A673 (cell line): ENCODE data around the gene TP53INP2. TPM values are rescaled to one million over a fixed set of nuclear protein-coding genes. Genes with fewer than 3 reads are reported as not detected.

Experiments
- BruUV-seq: library from RNA; stranded (reverse); fragments of 400-500 nt; replicated peaks from 2 replicates; lab custom pipeline; 2021; lab: Mats Ljungman, UMichigan
- CTCF ChIA-PET: fragments of 300-600 bp; sonication (Branson Sonifier 250); formaldehyde crosslinking; loops from one replicate; lab custom pipeline; 2022; ENCODE audit warnings: antibody characterized with exemption; lab: Charles Lee
- POLR2A ChIA-PET: fragments of 300-600 bp; sonication (Branson Sonifier 250); formaldehyde crosslinking; loops from one replicate; lab custom pipeline; 2022; ENCODE audit warnings: antibody characterized with exemption; ENCODE audit not compliant: low non-redundant PET; lab: Charles Lee
- DNase-seq: peaks from one replicate; pipeline ENCODE4 v3.0.0-alpha.2; 2015; ENCODE audit warnings: low spot score
- H3K27ac ChIP-seq: fragments of 200-600 bp; sonication (generic); 2 replicates; pipeline ENCODE4 v1.5.1; 2016; ENCODE audit warnings: mixed run types, low read depth, mild to moderate bottlenecking, mixed read lengths, antibody characterized with exemption, low read length; ENCODE audit not compliant: poor library complexity, severe bottlenecking
- H3K27me3 ChIP-seq: fragments of 200-600 bp; sonication (generic); replicated peaks from 2 replicates; pipeline ENCODE4 v1.6.1; 2017; ENCODE audit warnings: mixed run types, low read depth, mild to moderate bottlenecking, mixed read lengths, antibody characterized with exemption, low read length; ENCODE audit not compliant: insufficient read depth, poor library complexity
- H3K36me3 ChIP-seq: fragments of 200-600 bp; sonication (generic); 2 replicates; pipeline ENCODE4 v1.6.1; 2016; ENCODE audit warnings: mixed run types, mild to moderate bottlenecking, mixed read lengths, antibody characterized with exemption, low read length; ENCODE audit not compliant: insufficient read depth, poor library complexity, severe bottlenecking
- H3K4me1 ChIP-seq: fragments of 200-600 bp; sonication (generic); 2 replicates; pipeline ENCODE4 v1.6.1; 2017; ENCODE audit warnings: mixed run types, mild to moderate bottlenecking, mixed read lengths, antibody characterized with exemption, low read length; ENCODE audit not compliant: insufficient read depth, poor library complexity, severe bottlenecking
- H3K4me3 ChIP-seq: fragments of 200-600 bp; sonication (generic); 2 replicates; pipeline ENCODE4 v1.5.1; 2016; ENCODE audit warnings: low read depth, mixed run types, mild to moderate bottlenecking, mixed read lengths, low read length; ENCODE audit not compliant: poor library complexity, severe bottlenecking
- H3K9me3 ChIP-seq: fragments of 200-600 bp; sonication (generic); 2 replicates; pipeline ENCODE4 v1.6.1; 2016; ENCODE audit warnings: mixed run types, low read depth, mild to moderate bottlenecking, mixed read lengths, antibody characterized with exemption, low read length; ENCODE audit not compliant: poor library complexity, severe bottlenecking
- EZH2 ChIP-seq: fragments of 200-600 bp; sonication (generic); IDR thresholded peaks from 2 replicates; pipeline ENCODE4 v1.6.1; 2017; ENCODE audit warnings: borderline replicate concordance, low read depth, mild to moderate bottlenecking, mixed read lengths, antibody characterized with exemption, low read length; ENCODE audit not compliant: poor library complexity, severe bottlenecking
- intact Hi-C: fragments of 100-400 bp; cut with micrococcal nuclease; formaldehyde crosslinking; loops from one replicate; pipeline ENCODE4 v1.10.0; 2022; ENCODE audit not compliant: unreplicated experiment
- total RNA-seq: library from RNA; stranded (reverse); gene quantifications from 2 replicates; pipeline ENCODE4 v1.2.3, GENCODE V29; 2021
- TF ChIP-seq, protein P1 (sequence below): fragments of 300-800, 200-600 bp; sonication (generic); conservative IDR thresholded peaks from 2 replicates; pipeline ENCODE4 v1.5.1; 2017; ENCODE audit warnings: low read depth, mild to moderate bottlenecking, antibody characterized with exemption, low read length, moderate library complexity, mixed read lengths

The TP53INP2 gene
- total RNA-seq, 1 experiment from 2014 or later = 7.2 TPM

DNA sequence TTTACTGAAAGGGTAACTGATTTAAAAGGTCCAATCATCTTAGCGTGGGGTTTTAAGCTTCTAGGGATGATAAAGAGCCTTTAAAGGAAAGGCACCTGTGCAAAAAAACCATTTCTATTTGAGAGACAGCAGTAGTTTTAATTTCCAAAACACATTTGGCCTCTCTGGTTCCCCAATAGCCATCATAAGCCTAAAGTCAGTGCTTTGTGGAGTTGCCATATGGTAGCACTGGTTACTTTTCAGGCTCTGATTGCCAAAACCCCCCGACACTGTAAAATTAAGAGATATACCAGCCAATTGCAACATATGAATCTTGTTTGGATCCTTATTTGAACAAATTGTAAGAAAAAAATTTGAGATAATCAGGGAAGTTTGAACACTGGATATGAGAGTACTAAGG lies 44.6 kb downstream of the TP53INP2 start:
- H3K4me3 ChIP-seq = no peak overlapping the region
- TF ChIP-seq EZH2 = no peak
- TF ChIP-seq, protein P1, sequence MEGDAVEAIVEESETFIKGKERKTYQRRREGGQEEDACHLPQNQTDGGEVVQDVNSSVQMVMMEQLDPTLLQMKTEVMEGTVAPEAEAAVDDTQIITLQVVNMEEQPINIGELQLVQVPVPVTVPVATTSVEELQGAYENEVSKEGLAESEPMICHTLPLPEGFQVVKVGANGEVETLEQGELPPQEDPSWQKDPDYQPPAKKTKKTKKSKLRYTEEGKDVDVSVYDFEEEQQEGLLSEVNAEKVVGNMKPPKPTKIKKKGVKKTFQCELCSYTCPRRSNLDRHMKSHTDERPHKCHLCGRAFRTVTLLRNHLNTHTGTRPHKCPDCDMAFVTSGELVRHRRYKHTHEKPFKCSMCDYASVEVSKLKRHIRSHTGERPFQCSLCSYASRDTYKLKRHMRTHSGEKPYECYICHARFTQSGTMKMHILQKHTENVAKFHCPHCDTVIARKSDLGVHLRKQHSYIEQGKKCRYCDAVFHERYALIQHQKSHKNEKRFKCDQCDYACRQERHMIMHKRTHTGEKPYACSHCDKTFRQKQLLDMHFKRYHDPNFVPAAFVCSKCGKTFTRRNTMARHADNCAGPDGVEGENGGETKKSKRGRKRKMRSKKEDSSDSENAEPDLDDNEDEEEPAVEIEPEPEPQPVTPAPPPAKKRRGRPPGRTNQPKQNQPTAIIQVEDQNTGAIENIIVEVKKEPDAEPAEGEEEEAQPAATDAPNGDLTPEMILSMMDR = no peak
- POLR2A ChIA-PET = no interaction called here
- CTCF ChIA-PET = interaction anchor here (1.0 kb wide), 1 partner anchor 21 kb away, joined by 4 read pairs; no protein-coding TSS in a partner anchor
- no peaks in the 10 kb centered on the region for H3K9me3 ChIP-seq
- no peak for DNase-seq
- intact Hi-C loops = no loop called here
- H3K36me3 ChIP-seq = peaks cover 67% of the 10 kb centered on the region
- no peaks in the 10 kb centered on the region for H3K27me3 ChIP-seq
- BruUV-seq = no TSS peak
- H3K4me1 ChIP-seq = no peaks in the 10 kb centered on the region
- no peak overlapping the region for H3K27ac ChIP-seq

DNA sequence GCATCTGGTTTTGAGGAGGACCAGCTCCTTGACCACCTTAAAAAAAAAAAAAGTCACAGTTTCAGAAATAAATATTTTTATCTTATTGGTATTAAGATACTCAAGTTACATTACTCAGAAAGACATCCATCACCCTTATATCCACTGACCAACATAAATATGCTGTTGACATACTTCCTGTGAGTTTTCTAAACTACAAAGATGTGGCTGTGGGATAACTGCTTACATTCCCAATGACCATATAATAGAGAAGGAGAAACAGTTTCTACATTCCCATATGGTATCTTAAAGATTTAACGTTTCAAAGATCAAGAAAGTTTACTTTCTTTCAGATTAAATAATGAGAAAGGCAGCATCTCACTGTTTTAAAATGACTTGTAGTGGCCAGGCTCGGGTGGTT lies 46.3 kb downstream of the TP53INP2 start:
- Histone ChIP-seq H3K9me3 (no peaks in the 10 kb centered on the region), H3K27me3 (no peaks in the 10 kb centered on the region), H3K4me3 (no peak overlapping the region), H3K27ac (no peak overlapping the region), H3K36me3 (peaks cover 73% of the 10 kb centered on the region), H3K4me1 (no peaks in the 10 kb centered on the region)
- ChIA-PET CTCF (no interaction called here), POLR2A (interaction anchor here (0.6 kb wide), 1 partner anchor 41 kb away, joined by 5 read pairs; no protein-coding TSS in a partner anchor)
- intact Hi-C loops = no loop called here
- no peak for DNase-seq
- BruUV-seq = no TSS peak
- no peak for TF ChIP-seq EZH2
- TF ChIP-seq, protein P1 = no peak

DNA sequence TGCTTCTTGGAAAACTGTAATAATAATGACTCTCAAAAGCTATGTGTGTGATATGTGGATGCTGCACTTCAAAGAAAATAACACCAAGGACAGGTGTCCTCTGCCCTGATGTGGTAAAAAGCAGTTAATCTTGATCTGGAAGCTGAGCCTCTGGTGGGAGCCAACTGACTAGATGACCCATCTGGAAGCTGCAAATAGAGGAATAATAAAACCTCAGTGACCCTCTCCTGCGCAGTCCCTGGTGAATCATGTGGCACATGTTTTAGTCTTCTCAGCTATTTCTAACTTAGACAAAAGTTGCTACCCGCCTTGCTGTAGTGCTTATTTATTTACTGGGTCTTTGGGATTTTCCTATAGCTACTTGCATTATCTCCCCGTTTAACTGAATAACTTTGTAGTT lies 47.3 kb downstream of the TP53INP2 start:
- no peak for DNase-seq
- Histone ChIP-seq H3K27ac (no peak overlapping the region), H3K4me3 (no peak overlapping the region), H3K36me3 (peaks cover 68% of the 10 kb centered on the region), H3K27me3 (no peaks in the 10 kb centered on the region), H3K4me1 (no peaks in the 10 kb centered on the region), H3K9me3 (no peaks in the 10 kb centered on the region)
- BruUV-seq = no TSS peak
- ChIA-PET POLR2A (no interaction called here), CTCF (no interaction called here)
- TF ChIP-seq EZH2 = no peak
- TF ChIP-seq, protein P1 = no peak
- intact Hi-C loops = no loop called here
